BLaER1 treated with 17β-estradiol and CSF1 and Interleukin-3, amounts not matched to agents 10 nM and 100 nM (cell line): Measurements from ENCODE around the gene SLC25A2.
"Not testable (repeated sequence)": the region's sequence is repeated elsewhere in the genome, so short reads cannot be mapped to it uniquely, and the experiment has no call there.

ENCODE experiments used
- H3K27ac ChIP-seq, 11 experiments: shearing (Covaris generic); formaldehyde crosslinking; 2 replicates each; pipeline ENCODE4 v1.8.1; 2022
- H3K27me3 ChIP-seq, 11 experiments: shearing (Covaris generic); formaldehyde crosslinking; 2 replicates each; pipeline ENCODE4 v1.8.1; 2022
- H3K36me3 ChIP-seq, 11 experiments: shearing (Covaris generic); formaldehyde crosslinking; 2 replicates each; pipeline ENCODE4 v1.8.1; 2022
- H3K4me1 ChIP-seq, 10 experiments: shearing (Covaris generic); formaldehyde crosslinking; 2 replicates each; pipeline ENCODE4 v1.8.1; 2022
- H3K4me2 ChIP-seq, 11 experiments: shearing (Covaris generic); formaldehyde crosslinking; 2 replicates each; pipeline ENCODE4 v1.8.1; 2022
- H3K4me3 ChIP-seq, 10 experiments: shearing (Covaris generic); formaldehyde crosslinking; 2 replicates each; pipeline ENCODE4 v1.8.1; 2022
- H3K9ac ChIP-seq, 11 experiments: shearing (Covaris generic); formaldehyde crosslinking; 2 replicates each; pipeline ENCODE4 v1.8.1; 2022
- H3K9me3 ChIP-seq, 11 experiments: shearing (Covaris generic); formaldehyde crosslinking; replicated peaks in 1 of 11; 2 replicates each; pipeline ENCODE4 v1.8.1; 2022
- H4K20me1 ChIP-seq, 11 experiments: shearing (Covaris generic); formaldehyde crosslinking; 2 replicates each; pipeline ENCODE4 v1.8.1; 2022
- Cebpa-rat ChIP-seq, 11 experiments: shearing (Covaris generic); IDR thresholded peaks; 2 replicates each; pipeline ENCODE4 v1.8.1; 2022

Gene SLC25A2

DNA sequence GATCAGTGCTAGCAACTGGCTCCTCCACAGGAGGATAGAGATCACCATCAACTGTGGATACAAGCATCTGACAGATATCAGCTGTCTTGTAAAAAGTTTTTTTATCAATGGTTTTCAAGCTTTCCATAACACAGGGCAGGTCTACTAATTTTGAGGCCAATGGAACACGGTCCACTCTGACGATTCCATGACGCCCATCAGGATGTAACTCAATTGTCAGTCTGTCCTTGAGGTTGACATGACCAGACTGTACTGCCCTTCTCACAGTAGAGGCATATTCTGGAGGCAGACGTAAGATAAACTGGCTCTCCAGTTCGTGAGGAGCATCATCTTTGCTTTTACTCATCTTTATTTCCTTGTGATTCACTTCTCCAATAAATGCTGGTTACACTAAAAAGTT lies 15.8 kb upstream of the SLC25A2 start:
- no peak for TF ChIP-seq Cebpa-rat (IDR thresholded peaks at IDR 0.05)
- H4K20me1 ChIP-seq: peaks cover 0 to 10% (median 0%) of the 10 kb centered on the region in 11 experiments; a peak in 1 of 22 replicates
- H3K4me1 ChIP-seq: peaks cover 0 to 5% (median 0%) of the 10 kb centered on the region in 10 experiments; a peak in 2 of 20 replicates
- peaks cover 0 to 3% (median 0%) of the 10 kb centered on the region in 11 experiments; a peak in 2 of 22 replicates for H3K27me3 ChIP-seq
- H3K4me3 ChIP-seq: peak overlapping the region; percentile 70 to 90 (median 81)
- H3K9ac ChIP-seq: peak overlapping the region in 2 of 11 experiments; percentile 94 to 95; a peak in 3 of 22 replicates
- H3K4me2 ChIP-seq: peak overlapping the region; percentile 30 to 71 (median 59)
- peaks cover 95 to 100% (median 98%) of the 10 kb centered on the region in 11 experiments for H3K9me3 ChIP-seq
- H3K36me3 ChIP-seq: peaks cover 52 to 54% (median 53%) of the 10 kb centered on the region in 11 experiments
- H3K27ac ChIP-seq: peak overlapping the region in 7 of 11 experiments; percentile 95 to 99 (median 97); a peak in 8 of 22 replicates

DNA sequence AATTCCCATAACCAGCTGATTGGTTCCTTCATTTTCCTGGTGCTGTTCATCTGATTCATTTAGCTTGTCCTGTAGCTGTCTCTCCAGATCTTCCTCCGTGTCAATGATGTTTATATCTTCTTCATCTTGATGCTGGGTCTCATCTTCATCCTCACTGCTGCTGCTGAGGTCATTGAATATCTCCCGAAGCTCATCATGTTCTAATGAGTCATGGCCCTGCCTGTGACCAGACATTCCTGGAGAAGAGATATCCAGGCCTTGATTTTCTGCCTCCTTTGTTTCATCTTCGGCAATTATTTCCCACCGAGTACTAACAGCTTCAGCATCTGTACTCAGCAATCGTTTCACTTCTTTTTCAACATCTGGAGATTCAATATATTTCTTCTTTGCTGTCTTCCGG lies 15.4 kb upstream of the SLC25A2 start:
- no peak overlapping the region for H3K27ac ChIP-seq
- H3K36me3 ChIP-seq: peaks cover 54 to 59% (median 58%) of the 10 kb centered on the region in 11 experiments
- H4K20me1 ChIP-seq: peaks cover 0 to 10% (median 0%) of the 10 kb centered on the region in 11 experiments; a peak in 1 of 22 replicates
- peaks cover 96 to 100% (median 98%) of the 10 kb centered on the region in 11 experiments for H3K9me3 ChIP-seq
- H3K9ac ChIP-seq: no peak overlapping the region
- TF ChIP-seq Cebpa-rat (IDR thresholded peaks at IDR 0.05): no peak
- peaks cover 0 to 5% (median 0%) of the 10 kb centered on the region in 10 experiments; a peak in 2 of 20 replicates for H3K4me1 ChIP-seq
- peak overlapping the region in 6 of 11 experiments; percentile 30 to 64 (median 52); a peak in 4 of 22 replicates for H3K4me2 ChIP-seq
- H3K27me3 ChIP-seq: peaks cover 0 to 3% (median 0%) of the 10 kb centered on the region in 11 experiments; a peak in 2 of 22 replicates
- peak overlapping the region; percentile 70 to 90 (median 81) for H3K4me3 ChIP-seq

DNA sequence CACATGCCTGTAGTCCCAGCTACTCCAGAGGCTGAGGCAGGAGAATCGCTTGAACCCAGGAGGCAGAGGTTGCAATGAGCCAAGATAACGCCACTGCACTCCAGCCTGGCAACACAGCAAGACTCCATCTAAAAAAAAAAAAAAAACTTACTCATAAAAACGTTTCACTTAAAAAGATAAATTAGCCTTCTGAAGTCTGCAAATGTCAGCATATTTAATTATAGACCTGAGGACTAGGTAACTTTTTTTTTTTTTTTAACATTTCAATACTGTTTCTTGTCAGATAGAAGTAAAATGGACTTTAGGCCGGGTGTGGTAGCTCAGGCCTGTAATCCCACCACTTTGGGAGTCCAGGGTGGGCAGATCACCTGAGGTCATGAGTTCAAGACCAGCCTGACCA lies 13.1 kb upstream of the SLC25A2 start:
- H3K4me1 ChIP-seq, H3K4me2 ChIP-seq, H4K20me1 ChIP-seq, H3K27me3 ChIP-seq, H3K27ac ChIP-seq, H3K9ac ChIP-seq: not testable (repeated sequence)
- H3K9me3 ChIP-seq: peaks cover 96 to 100% (median 99%) of the 10 kb centered on the region in 11 experiments
- peak overlapping the region; percentile 2 to 90 (median 78); a peak in 14 of 20 replicates for H3K4me3 ChIP-seq
- peaks cover 75 to 82% (median 80%) of the 10 kb centered on the region in 11 experiments for H3K36me3 ChIP-seq

DNA sequence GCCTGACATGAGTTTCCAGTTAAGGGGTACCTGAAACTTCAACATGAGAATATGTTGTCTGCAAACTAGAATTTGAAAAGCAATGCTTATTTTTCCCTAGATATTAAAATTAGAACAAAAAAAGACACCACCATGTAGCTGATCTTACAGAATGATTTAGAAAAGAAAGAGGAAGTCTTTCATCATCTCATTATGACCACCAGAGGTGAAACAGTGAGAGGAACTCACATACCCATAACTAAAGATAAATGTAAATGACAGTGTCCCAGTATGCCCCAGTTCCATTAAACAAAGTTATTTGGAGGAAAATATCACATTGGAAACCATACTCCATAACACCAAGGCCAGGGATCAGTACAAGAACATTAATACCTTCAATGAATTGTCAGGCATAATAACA lies 9.9 kb upstream of the SLC25A2 start:
- Histone ChIP-seq H3K4me2 (no peak overlapping the region), H3K9me3 (peaks cover 93 to 100% (median 97%) of the 10 kb centered on the region in 11 experiments), H3K27ac (no peak overlapping the region), H4K20me1 (peaks cover 0 to 10% (median 0%) of the 10 kb centered on the region in 11 experiments; a peak in 1 of 22 replicates), H3K9ac (no peak overlapping the region), H3K27me3 (no peaks in the 10 kb centered on the region; a peak in 1 of 22 replicates), H3K36me3 (peaks cover 76 to 95% (median 85%) of the 10 kb centered on the region in 11 experiments), H3K4me1 (no peaks in the 10 kb centered on the region), H3K4me3 (peak overlapping the region in 1 of 10 experiments; percentile 28; a peak in 1 of 20 replicates)
- TF ChIP-seq Cebpa-rat (IDR thresholded peaks at IDR 0.05): no peak

DNA sequence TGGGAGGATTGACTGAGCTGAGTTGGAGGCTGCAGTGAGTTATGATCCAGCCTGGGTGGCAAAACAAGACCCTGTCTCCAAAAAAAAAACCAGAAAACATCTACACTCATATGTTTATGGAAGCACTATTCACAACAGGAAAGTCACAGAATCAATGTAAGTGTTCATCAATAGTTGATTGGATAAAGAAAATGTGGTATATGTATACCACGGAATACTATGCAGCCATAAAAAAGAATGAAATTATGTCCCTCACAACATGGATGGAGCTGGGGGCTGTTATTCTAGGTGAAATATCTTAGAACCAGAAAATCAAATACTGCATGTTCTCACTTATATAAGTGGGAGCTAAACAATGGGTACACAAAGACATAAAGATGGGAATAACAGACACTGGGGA lies 2.8 kb upstream of the SLC25A2 start:
- no peak overlapping the region for H3K4me2 ChIP-seq
- H3K27ac ChIP-seq: no peak overlapping the region
- no peak for TF ChIP-seq Cebpa-rat (IDR thresholded peaks at IDR 0.05)
- no peaks in the 10 kb centered on the region for H4K20me1 ChIP-seq
- H3K9ac ChIP-seq: no peak overlapping the region
- no peak overlapping the region; a peak in 1 of 20 replicates for H3K4me3 ChIP-seq
- H3K4me1 ChIP-seq: peaks cover 0 to under 1% (median 0%) of the 10 kb centered on the region in 10 experiments; a peak in 1 of 20 replicates
- peaks cover 93 to 100% (median 97%) of the 10 kb centered on the region in 11 experiments for H3K9me3 ChIP-seq
- H3K27me3 ChIP-seq: no peaks in the 10 kb centered on the region
- H3K36me3 ChIP-seq: peaks cover 45 to 94% (median 71%) of the 10 kb centered on the region in 11 experiments

DNA sequence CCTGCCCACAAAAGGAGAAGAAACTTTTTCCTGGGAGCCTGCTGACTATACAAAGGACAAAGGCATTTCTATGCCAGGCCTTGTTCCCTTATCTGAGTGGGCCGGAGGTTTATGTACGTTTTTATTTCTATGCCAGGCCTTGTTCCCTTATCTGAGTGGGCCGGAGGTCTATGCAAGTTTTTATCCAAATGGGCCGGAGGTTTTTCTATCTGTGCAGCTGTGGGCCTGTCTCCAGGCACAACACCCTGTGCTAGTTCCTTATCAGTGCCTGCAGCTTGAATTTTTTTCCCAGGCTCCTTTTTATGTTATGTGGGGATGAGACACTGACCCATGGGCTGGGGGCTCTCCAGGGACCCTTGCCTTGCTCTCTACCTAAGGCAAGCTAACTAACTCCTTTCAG lies 5.5 kb downstream of the SLC25A2 start:
- H3K4me2 ChIP-seq: no peak overlapping the region
- H3K36me3 ChIP-seq: peaks cover 43 to 96% (median 61%) of the 10 kb centered on the region in 11 experiments
- peaks cover 98 to 100% (median 100%) of the 10 kb centered on the region in 11 experiments for H3K9me3 ChIP-seq
- H3K27me3 ChIP-seq: no peaks in the 10 kb centered on the region
- peaks cover 0 to 5% (median 0%) of the 10 kb centered on the region in 11 experiments; a peak in 1 of 22 replicates for H4K20me1 ChIP-seq
- no peak overlapping the region for H3K9ac ChIP-seq
- no peak for TF ChIP-seq Cebpa-rat (IDR thresholded peaks at IDR 0.05)
- no peak overlapping the region for H3K27ac ChIP-seq
- H3K4me3 ChIP-seq: no peak overlapping the region
- peaks cover 0 to 8% (median 0%) of the 10 kb centered on the region in 10 experiments; a peak in 2 of 20 replicates for H3K4me1 ChIP-seq

DNA sequence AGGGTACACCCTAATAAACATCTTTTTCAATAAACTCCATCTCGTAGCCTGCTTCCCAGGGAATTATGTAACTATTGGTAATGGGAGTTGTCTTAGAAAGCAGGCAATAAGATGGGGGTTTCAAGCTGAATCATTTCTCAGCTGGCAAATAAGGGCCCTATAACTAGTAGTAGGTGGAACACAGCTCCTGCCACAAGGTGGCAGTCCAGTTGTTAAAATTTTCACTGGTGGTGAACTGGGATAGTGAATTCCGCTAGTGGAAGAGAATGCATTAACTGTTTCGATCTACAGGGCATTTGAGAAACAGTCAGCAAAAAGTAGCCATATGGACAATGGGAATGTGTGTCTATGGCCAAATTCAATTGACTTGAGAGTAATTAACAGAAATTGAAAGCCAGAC lies 30.9 kb downstream of the SLC25A2 start:
- Histone ChIP-seq H3K9me3 (peaks cover 96 to 99% (median 97%) of the 10 kb centered on the region in 11 experiments), H3K27me3 (no peaks in the 10 kb centered on the region), H3K4me1 (no peaks in the 10 kb centered on the region)

DNA sequence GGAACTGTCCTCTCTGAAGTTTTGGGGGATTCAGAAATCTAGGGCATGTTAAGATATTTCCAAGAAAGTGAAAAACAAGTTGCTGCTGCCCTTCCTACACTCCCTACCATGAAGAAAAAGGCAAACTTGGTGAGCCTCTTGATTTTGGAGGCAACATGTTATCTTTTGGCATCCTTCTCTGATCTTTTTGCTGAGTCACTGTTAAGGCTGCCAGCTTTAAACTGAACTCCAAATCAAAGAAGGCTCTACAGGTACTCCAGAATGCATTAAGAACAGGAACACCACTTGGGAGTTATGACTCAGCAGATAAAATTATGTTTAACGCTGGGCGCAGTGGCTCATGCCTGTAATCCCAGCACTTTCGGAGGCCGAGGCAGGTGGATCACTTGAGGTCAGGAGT lies 34.7 kb downstream of the SLC25A2 start:
- Histone ChIP-seq H3K4me2 (no peak overlapping the region), H3K4me3 (0 out of 20 replicates have a peak overlapping the region, but pooled peaks of 1 of the 10 experiments have one; percentile 4), H3K27me3 (no peaks in the 10 kb centered on the region), H3K9ac (no peak overlapping the region), H3K4me1 (no peaks in the 10 kb centered on the region), H3K9me3 (peaks cover 100% of the 10 kb centered on the region in 11 experiments), H3K27ac (no peak overlapping the region), H4K20me1 (no peaks in the 10 kb centered on the region), H3K36me3 (peaks cover 0 to 91% (median 27%) of the 10 kb centered on the region in 11 experiments; a peak in 18 of 22 replicates)
- no peak for TF ChIP-seq Cebpa-rat (IDR thresholded peaks at IDR 0.05)

More for the DNA sequence above, 30.9 kb downstream of the SLC25A2 start:
- no peak overlapping the region for H3K27ac ChIP-seq
- no peaks in the 10 kb centered on the region for H4K20me1 ChIP-seq
- 0 out of 20 replicates have a peak overlapping the region, but pooled peaks of 1 of the 10 experiments have one; percentile 19 for H3K4me3 ChIP-seq
- no peak for TF ChIP-seq Cebpa-rat (IDR thresholded peaks at IDR 0.05)
- H3K9ac ChIP-seq: no peak overlapping the region
- peaks cover 0 to 83% (median 11%) of the 10 kb centered on the region in 11 experiments; a peak in 15 of 22 replicates for H3K36me3 ChIP-seq
- H3K4me2 ChIP-seq: no peak overlapping the region

DNA sequence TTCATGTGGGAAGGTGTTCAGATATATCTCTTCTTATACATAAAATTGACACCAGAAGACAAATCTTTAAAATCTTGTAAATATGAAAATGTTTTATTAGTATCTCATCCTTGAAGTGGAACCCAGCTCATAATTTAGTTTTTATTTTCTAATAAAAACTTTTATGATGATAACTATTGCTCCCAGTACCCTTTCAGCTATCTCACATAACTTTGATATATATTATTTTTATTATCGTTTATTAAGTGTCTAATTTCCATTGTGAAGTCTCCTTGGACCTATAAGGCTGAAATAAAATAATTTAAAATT lies 42.7 kb downstream of the SLC25A2 start:
- peaks cover 0 to 42% (median 15%) of the 10 kb centered on the region in 11 experiments; a peak in 13 of 22 replicates for H3K36me3 ChIP-seq
- H3K27me3 ChIP-seq: no peaks in the 10 kb centered on the region
- no peaks in the 10 kb centered on the region for H4K20me1 ChIP-seq
- peaks cover 99 to 100% (median 100%) of the 10 kb centered on the region in 11 experiments for H3K9me3 ChIP-seq
- no peak overlapping the region for H3K9ac ChIP-seq
- no peak overlapping the region for H3K27ac ChIP-seq
- H3K4me2 ChIP-seq: no peak overlapping the region
- no peak for TF ChIP-seq Cebpa-rat (IDR thresholded peaks at IDR 0.05)
- H3K4me1 ChIP-seq: no peaks in the 10 kb centered on the region
- H3K4me3 ChIP-seq: no peak overlapping the region; a peak in 2 of 20 replicates
